Measurements from ENCODE around the gene IPO8.
A peak's percentile ranks its signal among the peaks of the same experiment; 100 is the strongest.
"Not testable (repeated sequence)": the region's sequence is repeated elsewhere in the genome, so short reads cannot be mapped to it uniquely, and the experiment has no call there.

IPO8 gene

GRCh38 chr12:30687265-30687986 is 8.2 kb downstream of the IPO8 start:
- DNase-seq: no peak

GRCh38 chr12:30679241-30679640 is 16.4 kb downstream of the IPO8 start:
- DNase-seq: peak; percentile 35

DNA sequence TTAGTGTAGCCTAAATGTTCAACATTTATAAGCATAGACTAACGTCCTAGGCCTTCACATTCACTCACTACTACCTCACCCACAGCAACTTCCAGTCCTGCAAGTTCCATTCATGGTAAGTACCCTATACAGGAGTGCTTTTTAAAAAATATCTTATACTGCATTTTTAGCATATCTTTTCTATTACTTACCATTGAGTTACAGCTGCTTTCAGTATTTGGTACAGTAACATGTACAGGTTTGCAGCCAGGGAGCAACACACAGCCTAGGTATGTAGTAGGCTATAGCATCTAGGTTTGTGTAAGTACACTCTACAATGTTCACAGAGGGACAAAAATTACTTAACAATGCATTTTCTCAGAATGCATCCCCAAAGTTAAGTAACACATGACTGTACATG is 17.4 kb downstream of the IPO8 start:
- DNase-seq: no peak

DNA sequence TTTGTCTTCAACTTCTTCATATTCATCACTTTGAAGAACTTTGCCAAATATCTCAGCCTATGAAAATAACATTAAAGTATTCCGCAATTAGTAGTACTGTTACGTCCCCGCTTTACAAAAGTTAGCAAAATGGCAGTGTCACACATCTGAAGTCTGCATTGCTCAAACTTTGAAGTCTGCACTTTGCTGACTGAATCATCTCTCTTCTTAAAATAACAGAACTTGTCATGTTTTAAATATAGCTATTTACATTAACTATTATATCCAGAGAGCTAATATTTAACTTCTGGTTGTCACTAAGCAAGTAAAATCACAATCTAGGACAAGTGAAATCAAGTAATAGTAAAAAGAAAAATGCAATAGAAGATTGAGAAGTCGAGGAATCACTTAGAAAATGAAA is 34.5 kb downstream of the IPO8 start:
- no peak for DNase-seq

DNA sequence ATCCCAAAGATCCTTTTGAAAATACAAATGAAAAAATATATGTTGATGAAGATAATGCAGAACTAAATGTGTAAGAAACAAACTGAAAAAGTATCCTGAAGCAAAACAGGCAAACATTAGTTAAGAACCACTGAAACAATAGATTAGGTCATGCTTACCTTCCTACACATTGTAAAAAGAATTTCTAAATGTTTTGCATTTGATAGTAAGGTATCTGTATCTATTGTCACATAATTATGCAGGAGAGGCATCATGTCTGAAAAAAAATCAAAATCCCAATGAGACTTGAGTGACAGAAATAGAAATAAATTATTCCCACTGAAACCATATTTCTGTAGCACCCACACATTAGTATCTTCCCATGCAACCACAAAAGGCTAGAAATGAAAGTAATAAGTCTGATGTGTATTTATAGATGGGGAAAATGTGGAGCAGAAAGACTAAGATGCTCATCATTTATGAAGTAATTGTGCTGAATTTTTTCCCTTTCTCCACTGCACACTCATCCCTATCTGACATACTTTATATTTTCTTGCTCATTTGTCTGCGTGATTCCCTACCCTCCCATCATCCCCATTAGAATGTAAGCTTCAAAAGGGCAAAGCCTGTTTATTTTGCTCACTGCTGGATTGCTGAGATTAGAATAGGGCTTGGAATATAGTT is 43.5 kb downstream of the IPO8 start:
- DNase-seq: no peak

DNA sequence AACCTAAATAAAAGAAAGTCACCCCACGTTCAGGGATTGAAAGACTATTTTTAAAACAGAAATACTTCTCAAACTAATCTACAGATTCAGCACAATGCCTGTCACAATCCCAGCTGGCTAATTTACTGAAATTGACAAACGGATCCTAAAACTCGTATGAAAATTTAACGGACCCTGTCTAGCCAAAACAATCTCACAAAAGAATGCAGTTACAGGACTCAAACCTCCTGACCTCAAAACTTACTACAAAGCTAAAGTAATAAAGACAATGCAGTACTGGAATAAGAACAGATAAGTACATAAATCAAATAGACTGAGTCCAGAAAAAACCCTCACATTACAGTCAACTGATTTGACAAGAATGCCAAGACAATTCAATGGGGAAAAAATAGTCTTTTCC is 48.8 kb downstream of the IPO8 start:
- no peak for DNase-seq

GRCh38 chr12:30643366-30643765 is 52.3 kb downstream of the IPO8 start:
- DNase-seq: no peak

DNA sequence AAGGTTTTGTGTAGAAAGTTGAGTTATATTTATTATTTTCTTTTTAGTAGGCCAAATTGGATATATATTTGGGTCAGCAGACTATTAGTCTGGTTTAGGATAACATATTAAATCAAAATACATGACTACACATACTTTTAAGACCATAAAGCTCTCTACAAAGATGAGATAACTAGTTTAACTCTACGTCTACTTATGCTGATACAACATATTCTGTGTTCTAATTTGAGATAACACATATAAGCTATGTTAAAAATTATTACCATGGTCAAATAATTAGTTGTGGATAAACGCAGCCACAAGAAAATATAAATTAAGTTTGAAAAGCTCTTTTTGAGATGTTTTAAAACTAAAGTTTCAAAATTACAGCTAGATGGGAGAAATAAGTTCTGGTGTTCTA is 55.3 kb downstream of the IPO8 start:
- no peak for DNase-seq

GRCh38 chr12:30635385-30635784 is 60.3 kb downstream of the IPO8 start:
- DNase-seq: no peak

DNA sequence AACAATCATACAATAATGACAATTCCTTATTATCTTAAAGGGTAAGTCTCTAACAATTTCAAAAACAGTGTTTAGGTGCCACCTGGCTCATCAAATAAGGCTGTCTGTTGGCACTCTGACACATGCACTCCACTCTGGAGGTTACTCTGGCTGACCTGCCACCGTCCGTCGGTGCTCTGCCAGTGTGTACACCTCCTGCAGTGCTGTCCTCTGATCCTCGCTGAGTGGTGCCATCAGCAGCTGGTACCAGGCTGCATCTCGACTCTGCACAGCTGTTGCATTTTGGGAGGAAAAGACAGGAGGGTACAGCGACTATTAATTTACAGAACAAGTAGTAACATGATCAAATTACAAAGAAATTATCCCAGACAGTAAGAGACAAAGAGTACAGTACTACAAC is 63.9 kb downstream of the IPO8 start:
- DNase-seq: no peak

DNA sequence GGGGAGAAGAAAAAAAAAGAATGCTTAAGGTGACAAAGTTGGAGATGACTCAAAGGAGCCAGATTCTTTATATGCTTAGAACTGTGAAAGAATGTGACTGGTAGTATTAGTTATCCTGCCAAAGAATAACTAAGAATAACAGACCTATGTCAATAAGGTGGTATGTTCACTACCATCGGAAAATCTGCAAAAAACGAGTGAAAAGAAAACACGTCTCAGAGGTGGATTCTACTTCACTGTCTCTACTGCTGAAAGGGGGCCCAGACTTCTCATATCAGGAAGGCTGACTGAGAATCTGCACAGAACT is 64.7 kb downstream of the IPO8 start:
- no peak for DNase-seq

DNA sequence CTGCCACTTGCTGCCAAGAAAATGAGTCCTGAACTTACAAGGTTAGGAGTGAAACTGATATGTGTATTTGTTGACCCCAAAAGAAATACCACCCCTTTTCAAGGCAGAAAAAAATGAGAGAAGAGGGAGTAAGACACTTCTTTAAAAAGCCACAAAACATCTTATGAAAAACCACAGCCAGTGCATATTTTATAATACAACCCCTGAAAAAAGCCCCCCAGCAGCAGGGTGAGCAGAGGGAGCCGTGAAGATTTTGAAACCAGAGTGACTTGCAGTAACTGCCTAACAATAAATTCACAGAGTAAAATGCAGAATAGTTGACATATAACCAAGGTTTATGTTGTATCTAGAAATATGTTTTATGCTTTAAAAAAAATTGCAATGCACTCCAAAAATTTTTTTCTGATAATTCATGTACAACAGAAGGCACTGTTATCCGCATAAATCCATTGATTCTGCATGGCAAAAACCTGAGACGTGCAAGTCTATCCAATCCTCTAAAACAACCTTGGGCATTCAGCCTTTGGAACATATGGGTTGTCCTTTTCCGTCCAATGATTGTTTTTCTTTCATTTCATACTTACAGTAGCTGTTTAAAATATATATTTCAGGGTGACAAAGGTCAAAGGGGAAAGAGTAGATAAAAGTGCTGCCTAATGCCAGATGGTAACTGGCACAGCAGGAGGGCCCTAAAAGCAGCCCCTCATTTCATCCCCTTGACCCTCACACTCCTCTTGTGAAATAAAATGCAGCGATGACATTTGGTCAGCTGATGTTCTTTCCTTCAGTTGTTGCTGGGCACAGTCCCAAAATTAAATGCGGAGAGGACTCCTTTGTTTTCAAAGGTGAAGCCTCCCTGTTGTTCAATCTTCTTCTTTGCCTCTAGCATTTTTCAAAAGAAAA is 65.3 kb downstream of the IPO8 start:
- no peak for DNase-seq

- DNase-seq: no peak
Observed at GRCh38 chr12:30626847-30627246, 68.8 kb downstream of the IPO8 start.

- DNase-seq: no peak
Observed at GRCh38 chr12:30624009-30624408, 71.7 kb downstream of the IPO8 start.

DNA sequence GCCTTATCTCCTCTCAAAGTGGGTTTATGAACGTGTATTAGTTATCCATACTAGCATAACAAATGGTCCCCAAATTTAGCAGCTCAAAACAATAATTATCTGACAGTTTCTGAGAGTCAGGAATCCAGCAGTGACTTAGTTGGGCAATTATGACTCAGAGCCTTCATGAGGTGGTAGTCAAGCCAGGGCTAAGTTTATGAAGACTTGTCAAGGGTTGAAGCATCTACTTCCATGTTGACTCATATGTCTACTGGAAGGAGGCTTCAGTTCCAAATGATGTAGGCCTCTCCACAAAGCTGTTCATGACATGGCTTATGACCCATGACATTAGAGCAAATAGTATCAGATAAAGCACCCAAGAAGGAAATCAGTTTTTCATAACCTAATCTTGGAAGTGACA is 73.2 kb downstream of the IPO8 start:
- DNase-seq: peak; percentile 39

DNA sequence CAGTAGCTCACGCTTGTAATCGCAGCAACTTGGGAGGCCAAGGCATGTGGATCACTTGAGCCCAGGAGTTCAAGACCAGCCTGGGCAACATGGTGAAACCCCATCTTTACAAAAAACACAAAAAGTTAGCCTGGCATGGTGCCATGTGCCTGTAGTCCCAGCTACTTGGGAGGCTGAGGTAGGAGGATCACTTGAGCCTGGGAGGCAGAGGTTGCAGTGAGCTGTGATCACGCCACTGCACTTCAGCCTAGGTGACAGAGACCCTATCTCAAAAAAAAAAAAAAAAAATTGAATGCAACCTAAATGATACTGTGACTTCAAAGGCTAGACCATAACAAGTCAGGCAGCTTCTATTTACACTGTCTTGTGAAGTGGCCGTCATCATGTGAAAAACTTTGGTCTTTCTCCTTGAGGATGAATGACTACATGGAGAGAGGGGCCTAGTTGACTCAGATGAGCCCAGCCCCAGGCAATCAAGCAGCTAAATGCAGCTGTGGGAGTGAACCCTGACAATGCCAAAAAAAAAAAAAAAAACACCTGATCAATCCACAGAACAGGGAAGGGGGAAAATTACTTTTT is 73.9 kb downstream of the IPO8 start:
- not testable (repeated sequence) for DNase-seq

DNA sequence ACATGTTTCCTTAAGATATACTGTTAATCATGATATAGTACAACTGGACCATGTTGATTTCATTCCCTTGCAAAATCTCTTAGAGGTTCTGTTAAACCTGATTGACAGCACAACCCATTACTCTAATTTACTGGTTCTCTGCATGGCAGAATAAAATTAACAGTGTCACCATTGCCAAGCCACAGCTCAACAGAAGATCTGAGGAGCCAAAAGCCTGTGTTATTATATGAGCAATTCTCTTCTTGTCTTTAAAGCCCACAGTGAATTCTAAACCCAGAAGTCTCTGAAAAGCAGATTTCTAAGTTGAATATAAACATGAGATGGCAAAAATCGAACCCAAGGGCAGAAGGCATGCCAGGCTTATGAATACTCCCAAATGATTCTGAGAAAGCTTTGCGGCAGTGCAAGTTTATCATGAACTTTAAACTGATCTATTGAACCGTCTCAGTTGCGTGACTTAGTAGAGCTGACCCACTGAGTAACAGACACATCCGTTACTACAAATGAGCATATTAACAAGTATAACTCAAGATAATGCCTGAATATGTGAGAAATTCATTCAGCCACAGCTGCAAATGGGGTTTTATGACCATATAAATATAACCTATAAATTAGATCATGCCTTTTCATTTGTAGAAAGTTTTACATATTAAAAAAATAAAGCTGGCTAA is 78.2 kb downstream of the IPO8 start:
- DNase-seq: no peak

DNA sequence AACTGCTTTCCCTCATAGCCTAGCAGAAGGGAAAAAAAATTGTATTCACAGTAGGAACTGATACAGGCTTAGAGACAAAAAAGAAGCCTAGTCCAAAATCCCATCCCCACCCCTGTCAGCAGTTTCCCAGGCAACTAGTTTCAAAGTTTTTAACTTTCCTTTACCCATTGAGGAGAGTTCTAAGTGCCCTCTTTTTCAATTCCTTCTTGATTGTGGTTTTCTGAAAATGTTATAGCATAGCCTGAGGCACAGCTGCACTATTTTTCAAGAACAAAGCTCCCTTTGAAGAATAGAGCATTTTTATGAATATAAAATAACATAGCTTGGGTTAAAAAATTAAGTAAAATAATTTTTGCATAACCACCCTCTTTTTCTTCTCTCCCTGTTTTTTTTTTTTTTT is 81.6 kb downstream of the IPO8 start:
- DNase-seq: no peak

DNA sequence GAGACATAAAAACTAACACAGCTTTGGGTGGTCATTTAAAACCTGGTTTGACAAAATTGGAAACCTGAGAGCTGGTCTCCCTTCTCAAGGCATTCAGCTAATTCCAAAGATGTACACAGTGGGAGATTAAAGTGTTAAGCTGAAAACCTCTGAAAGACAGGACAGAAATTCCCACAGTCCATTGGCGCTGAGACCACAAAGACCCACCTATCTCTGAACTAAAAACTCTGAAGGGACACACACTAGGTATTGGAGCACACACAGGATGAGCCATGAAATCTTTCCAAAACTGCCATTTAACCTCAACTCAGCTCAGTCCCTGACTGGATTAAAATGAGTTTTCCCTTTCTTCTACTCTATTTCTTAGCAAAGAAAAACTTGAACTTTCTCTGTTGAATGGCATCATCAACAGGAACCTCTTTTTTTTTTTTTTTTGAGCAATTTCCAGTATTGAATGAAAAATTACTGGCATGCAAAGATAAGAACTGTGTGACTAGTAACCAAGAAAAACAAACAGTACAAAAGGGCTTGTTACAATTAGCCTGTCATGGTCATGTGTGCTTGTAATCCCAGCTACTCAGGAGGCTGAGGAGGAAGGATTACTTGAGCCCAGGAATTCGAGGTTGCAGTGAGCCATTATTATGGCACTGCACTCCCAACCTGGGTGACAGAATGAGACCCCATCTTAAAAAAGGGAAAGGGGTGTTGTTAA is 82.4 kb downstream of the IPO8 start:
- no peak for DNase-seq

DNA sequence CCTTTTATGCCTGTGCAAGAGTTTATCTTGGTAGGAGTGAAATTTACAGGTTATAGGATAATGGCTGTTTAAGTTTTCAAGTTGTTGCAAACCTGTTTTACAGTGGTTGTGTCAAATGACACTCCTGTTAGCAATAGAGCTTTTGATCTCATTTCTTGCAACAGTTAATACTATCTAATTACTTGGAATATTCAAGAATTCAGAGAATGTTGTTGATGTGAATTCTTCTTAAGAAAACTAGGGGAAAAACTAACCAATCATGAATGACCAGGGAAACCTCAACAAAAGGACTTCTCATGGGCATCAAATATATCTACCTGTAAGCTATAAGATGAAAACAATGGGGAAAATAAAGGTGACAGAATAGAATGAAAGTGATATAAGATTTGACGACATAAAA is 85.0 kb downstream of the IPO8 start:
- no peak for DNase-seq

GRCh38 chr12:30609819-30610218 is 85.8 kb downstream of the IPO8 start:
- not testable (repeated sequence) for DNase-seq

DNA sequence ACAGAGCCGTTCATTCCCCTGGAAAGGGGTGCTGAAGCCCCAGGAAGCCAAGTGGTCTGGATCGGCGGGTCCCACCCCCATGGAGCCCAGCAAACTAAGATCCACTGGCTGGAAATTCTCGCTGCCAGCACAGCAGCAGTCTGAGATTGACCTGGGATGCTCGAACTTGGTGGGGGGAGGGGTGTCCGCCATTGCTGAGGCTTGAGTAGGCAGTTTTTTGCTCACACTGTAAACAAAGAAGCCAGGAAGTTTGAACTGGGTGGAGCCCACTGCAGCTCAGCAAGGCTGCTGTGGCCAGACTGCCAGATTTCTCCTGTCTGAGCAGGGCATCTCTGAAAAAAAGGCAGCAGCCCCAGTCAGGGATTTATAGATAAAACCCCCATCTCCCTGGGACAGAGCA is 91.4 kb downstream of the IPO8 start:
- DNase-seq: not testable (repeated sequence)
